GM06990 (cell line): ENCODE measurements around the gene SALL3.
A peak's percentile ranks its signal among the peaks of the same experiment; 100 is the strongest.

Experiments used
- DNase-seq: peaks from one replicate; pipeline ENCODE4 v3.0.0-alpha.2; 2011; ENCODE audit not compliant: insufficient read length; ENCODE audit errors: extremely low read depth
- H3K27me3 ChIP-seq: replicated peaks from 2 replicates; pipeline ENCODE4 v1.6.0; 2011; ENCODE audit warnings: low read length; ENCODE audit not compliant: control insufficient read depth, insufficient read depth
- H3K36me3 ChIP-seq: 2 replicates; pipeline ENCODE4 v1.5.1; 2011; ENCODE audit warnings: low read length; ENCODE audit not compliant: control insufficient read depth, insufficient read depth
- H3K4me3 ChIP-seq: replicated peaks from 2 replicates; pipeline ENCODE4 v1.5.1; 2011; ENCODE audit warnings: low read depth, mild to moderate bottlenecking, control low read depth, low read length
- CTCF ChIP-seq: IDR thresholded peaks from 2 replicates; pipeline ENCODE4 v1.5.1; 2011; ENCODE audit warnings: low read length, control low read depth, mild to moderate bottlenecking, inconsistent platforms; ENCODE audit not compliant: insufficient read depth, poor library complexity, severe bottlenecking

Gene SALL3

GRCh38 chr18:78983512-78983911 lies 3.9 kb downstream of the SALL3 start:
- TF ChIP-seq CTCF: no peak
- H3K27me3 ChIP-seq: no peaks in the 10 kb centered on the region
- DNase-seq: no peak
- H3K36me3 ChIP-seq: no peaks in the 10 kb centered on the region
- H3K4me3 ChIP-seq: no peak overlapping the region

DNA sequence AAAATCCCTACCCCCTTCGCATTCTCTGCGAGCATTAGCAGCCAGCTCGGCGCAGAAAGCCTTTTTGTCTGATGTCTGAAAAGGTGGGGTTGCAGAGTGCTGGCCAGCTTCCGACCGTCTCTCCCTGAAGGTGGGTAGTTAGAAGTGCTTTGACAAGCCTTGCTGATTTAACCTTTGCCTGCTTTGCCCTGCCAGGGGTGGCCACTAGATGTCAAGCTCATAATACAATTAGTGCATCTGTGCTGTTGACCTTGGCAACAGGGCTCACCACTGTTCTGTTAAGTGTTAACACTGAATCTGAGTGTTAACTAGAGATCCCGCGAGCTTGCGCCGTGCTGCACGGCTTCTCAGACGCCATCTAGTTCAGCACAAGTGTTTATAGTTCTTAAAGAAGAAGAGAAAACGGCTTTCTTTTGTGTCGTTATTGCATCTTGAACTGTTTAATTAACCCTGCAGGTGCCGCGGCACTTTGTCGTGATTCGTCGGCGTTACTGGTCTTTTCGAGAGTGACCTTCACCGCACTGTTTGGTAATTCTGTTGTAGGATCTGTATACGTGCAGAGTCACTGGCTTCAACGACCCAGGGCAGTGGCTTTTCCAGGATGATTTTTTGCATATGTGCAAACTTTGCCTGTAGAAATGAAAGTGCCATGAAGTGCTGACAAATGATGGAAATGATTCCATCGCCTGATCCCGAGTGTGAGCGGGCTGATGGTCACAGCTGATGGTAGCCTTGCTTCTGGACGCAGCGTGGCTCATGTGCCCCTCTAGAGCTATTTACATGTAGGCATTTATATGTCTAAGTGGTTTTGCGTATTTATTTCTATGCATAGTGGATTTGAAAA lies 5.5 kb downstream of the SALL3 start:
- H3K36me3 ChIP-seq: no peaks in the 10 kb centered on the region
- no peaks in the 10 kb centered on the region for H3K27me3 ChIP-seq
- no peak overlapping the region for H3K4me3 ChIP-seq
- no peak for DNase-seq
- TF ChIP-seq CTCF: peak; percentile 40

- DNase-seq: no peak
- H3K4me3 ChIP-seq: no peak overlapping the region
- peak; percentile 2 for TF ChIP-seq CTCF
- no peaks in the 10 kb centered on the region for H3K27me3 ChIP-seq
- no peaks in the 10 kb centered on the region for H3K36me3 ChIP-seq
Observed at GRCh38 chr18:78986018-78986481, 6.4 kb downstream of the SALL3 start.

GRCh38 chr18:78991446-78991845 lies 11.8 kb downstream of the SALL3 start:
- H3K36me3 ChIP-seq: no peaks in the 10 kb centered on the region
- no peaks in the 10 kb centered on the region for H3K27me3 ChIP-seq
- TF ChIP-seq CTCF: no peak
- DNase-seq: no peak
- H3K4me3 ChIP-seq: no peak overlapping the region

DNA sequence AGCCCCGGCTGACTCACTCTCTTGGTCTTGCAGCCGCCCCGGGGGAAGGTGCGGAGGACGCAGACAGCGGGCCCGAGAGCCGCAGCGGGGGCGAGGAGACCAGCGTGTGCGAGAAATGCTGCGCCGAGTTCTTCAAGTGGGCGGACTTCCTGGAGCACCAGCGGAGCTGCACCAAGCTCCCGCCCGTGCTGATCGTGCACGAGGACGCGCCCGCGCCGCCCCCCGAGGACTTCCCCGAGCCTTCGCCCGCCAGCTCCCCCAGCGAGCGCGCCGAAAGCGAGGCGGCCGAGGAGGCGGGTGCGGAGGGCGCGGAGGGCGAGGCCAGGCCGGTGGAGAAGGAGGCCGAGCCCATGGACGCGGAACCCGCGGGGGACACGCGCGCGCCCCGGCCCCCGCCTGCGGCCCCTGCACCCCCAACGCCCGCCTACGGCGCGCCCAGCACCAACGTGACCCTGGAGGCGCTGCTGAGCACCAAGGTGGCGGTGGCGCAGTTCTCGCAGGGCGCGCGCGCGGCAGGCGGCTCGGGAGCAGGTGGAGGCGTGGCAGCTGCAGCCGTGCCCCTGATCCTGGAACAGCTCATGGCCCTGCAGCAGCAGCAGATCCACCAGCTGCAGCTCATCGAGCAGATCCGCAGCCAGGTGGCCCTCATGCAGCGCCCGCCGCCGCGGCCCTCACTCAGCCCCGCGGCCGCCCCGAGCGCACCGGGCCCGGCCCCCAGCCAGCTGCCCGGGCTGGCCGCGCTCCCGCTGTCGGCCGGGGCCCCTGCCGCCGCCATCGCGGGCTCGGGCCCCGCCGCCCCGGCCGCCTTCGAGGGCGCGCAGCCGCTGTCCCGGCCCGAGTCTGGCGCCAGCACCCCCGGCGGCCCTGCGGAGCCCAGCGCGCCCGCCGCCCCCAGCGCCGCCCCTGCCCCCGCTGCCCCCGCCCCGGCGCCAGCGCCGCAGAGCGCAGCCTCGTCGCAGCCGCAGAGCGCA lies 12.7 kb downstream of the SALL3 start:
- DNase-seq: no peak
- Histone ChIP-seq H3K4me3 (no peak overlapping the region), H3K36me3 (no peaks in the 10 kb centered on the region), H3K27me3 (no peaks in the 10 kb centered on the region)
- TF ChIP-seq CTCF: no peak
